DND-41 (cell line): ENCODE data around the gene ARHGAP26.

Source experiments
- ATAC-seq: fragments of 200-7000 bp; cut with Tn5 transposase; 3 replicates; pipeline ENCODE4 v1.9.1; 2021; ENCODE audit warnings: low read depth; ENCODE audit not compliant: insufficient read depth
- DNase-seq: peaks from one replicate; pipeline ENCODE4 v3.0.0-alpha.2; 2020
- H2AFZ ChIP-seq: 2 replicates; pipeline ENCODE4 v1.6.0; 2012; ENCODE audit warnings: low read depth, low read length
- H3K27ac ChIP-seq: 2 replicates; pipeline ENCODE4 v1.5.1; 2012; ENCODE audit warnings: low read length, inconsistent platforms
- H3K27me3 ChIP-seq: fragments of 200-600 bp; sonication (generic); 2 replicates; pipeline ENCODE4 v1.6.0; 2012; ENCODE audit warnings: low read length, mild to moderate bottlenecking, inconsistent platforms; ENCODE audit not compliant: insufficient read depth, poor library complexity
- H3K36me3 ChIP-seq: 2 replicates; pipeline ENCODE4 v1.5.1; 2012; ENCODE audit warnings: low read length, inconsistent platforms; ENCODE audit not compliant: insufficient read depth
- H3K4me1 ChIP-seq: 2 replicates; pipeline ENCODE4 v1.5.1; 2012; ENCODE audit warnings: mild to moderate bottlenecking, low read length; ENCODE audit not compliant: insufficient read depth
- H3K4me2 ChIP-seq: 2 replicates; pipeline ENCODE4 v1.6.0; 2012; ENCODE audit warnings: mild to moderate bottlenecking, moderate library complexity, low read length, inconsistent platforms; ENCODE audit not compliant: insufficient read depth
- H3K4me3 ChIP-seq, 2 experiments: fragments of 200-600 bp in 1 of 2; shearing (Covaris generic) in 1 of 2; 2 replicates each; pipeline ENCODE4 v1.5.1; 2012 to 2016; ENCODE audit warnings: inconsistent platforms in 2 of 2, low read length in 2 of 2, mild to moderate bottlenecking in 2 of 2, low read depth in 1 of 2, moderate library complexity in 1 of 2
- H3K79me2 ChIP-seq: 2 replicates; pipeline ENCODE4 v1.6.0; 2012; ENCODE audit warnings: low read length, inconsistent platforms; ENCODE audit not compliant: insufficient read depth
- H3K9ac ChIP-seq: 2 replicates; pipeline ENCODE4 v1.6.0; 2012; ENCODE audit warnings: low read depth, mild to moderate bottlenecking, inconsistent platforms, low read length, moderate library complexity
- H3K9me3 ChIP-seq: 2 replicates; pipeline ENCODE4 v1.5.1; 2012; ENCODE audit warnings: low read length, moderate library complexity, mild to moderate bottlenecking, inconsistent platforms; ENCODE audit not compliant: insufficient read depth, severe bottlenecking
- H4K20me1 ChIP-seq: 2 replicates; pipeline ENCODE4 v1.6.0; 2012; ENCODE audit warnings: low read length; ENCODE audit not compliant: insufficient read depth
- CTCF ChIP-seq: IDR thresholded peaks from 2 replicates; pipeline ENCODE4 v1.5.1; 2012; ENCODE audit warnings: borderline replicate concordance, low read length, moderate library complexity, mild to moderate bottlenecking; ENCODE audit not compliant: poor library complexity, severe bottlenecking; ENCODE audit errors: extremely low read depth
- EZH2 ChIP-seq: IDR thresholded peaks from 3 replicates; pipeline ENCODE4 v1.6.1; 2012; ENCODE audit warnings: borderline replicate concordance, low read depth, mild to moderate bottlenecking, moderate library complexity, low read length, inconsistent platforms; ENCODE audit not compliant: severe bottlenecking

ARHGAP26 gene

GRCh38 chr5:142722896-142723295, 47.3 kb upstream of the ARHGAP26 start:
- TF ChIP-seq CTCF (no peak), EZH2 (no peak)
- no peak for ATAC-seq
- H3K79me2 ChIP-seq = no peaks in the 10 kb centered on the region
- no peak overlapping the region for H3K9ac ChIP-seq
- H3K4me1 ChIP-seq = no peaks in the 10 kb centered on the region
- no peak overlapping the region for H2AFZ ChIP-seq
- no peaks in the 10 kb centered on the region for H4K20me1 ChIP-seq
- H3K27me3 ChIP-seq = no peaks in the 10 kb centered on the region
- no peaks in the 10 kb centered on the region for H3K9me3 ChIP-seq
- no peak overlapping the region for H3K4me3 ChIP-seq
- no peak overlapping the region for H3K27ac ChIP-seq
- no peak for DNase-seq
- H3K36me3 ChIP-seq = no peaks in the 10 kb centered on the region
- no peak overlapping the region for H3K4me2 ChIP-seq

GRCh38 chr5:142724821-142725220, 45.4 kb upstream of the ARHGAP26 start:
- no peaks in the 10 kb centered on the region for H3K9me3 ChIP-seq
- H3K36me3 ChIP-seq = no peaks in the 10 kb centered on the region
- no peak overlapping the region for H3K27ac ChIP-seq
- DNase-seq (no peak), ATAC-seq (no peak)
- no peak overlapping the region for H2AFZ ChIP-seq
- H3K79me2 ChIP-seq = no peaks in the 10 kb centered on the region
- H3K4me1 ChIP-seq = no peaks in the 10 kb centered on the region
- no peak overlapping the region for H3K4me3 ChIP-seq
- H4K20me1 ChIP-seq = no peaks in the 10 kb centered on the region
- TF ChIP-seq EZH2 (no peak), CTCF (no peak)
- no peak overlapping the region for H3K9ac ChIP-seq
- no peak overlapping the region for H3K4me2 ChIP-seq
- H3K27me3 ChIP-seq = no peaks in the 10 kb centered on the region

- Histone ChIP-seq H3K4me3 (no peak overlapping the region), H3K27me3 (no peaks in the 10 kb centered on the region), H3K9ac (no peak overlapping the region), H3K79me2 (no peaks in the 10 kb centered on the region), H4K20me1 (no peaks in the 10 kb centered on the region), H3K4me2 (no peak overlapping the region), H3K9me3 (no peaks in the 10 kb centered on the region), H3K36me3 (no peaks in the 10 kb centered on the region), H2AFZ (no peak overlapping the region), H3K27ac (no peak overlapping the region), H3K4me1 (no peaks in the 10 kb centered on the region)
- TF ChIP-seq EZH2 = no peak
- no peak for TF ChIP-seq CTCF
- DNase-seq = no peak
- no peak for ATAC-seq
Measured at GRCh38 chr5:142725231-142726187, 44.7 kb upstream of the ARHGAP26 start.
